D721Med (cell line): ENCODE measurements around the gene PXDN.
"Not testable (repeated sequence)": the region's sequence is repeated elsewhere in the genome, so short reads cannot be mapped to it uniquely, and the experiment has no call there.

Source experiments
- DNase-seq: peaks from one replicate; pipeline ENCODE4 v3.0.0; 2011; ENCODE audit warnings: low spot score; ENCODE audit not compliant: insufficient read length
- FAIRE-seq: peaks from 2 replicates; lab custom pipeline; 2011; peaks lifted over from hg19 to GRCh38; lab: Jason Lieb, UNC
- TF ChIP-seq, protein P1 (sequence below): IDR thresholded peaks from 2 replicates; pipeline ENCODE4 v1.5.1; 2012; ENCODE audit warnings: mild to moderate bottlenecking, control low read depth; ENCODE audit not compliant: insufficient read depth; ENCODE audit errors: missing control alignments

Gene PXDN

DNA sequence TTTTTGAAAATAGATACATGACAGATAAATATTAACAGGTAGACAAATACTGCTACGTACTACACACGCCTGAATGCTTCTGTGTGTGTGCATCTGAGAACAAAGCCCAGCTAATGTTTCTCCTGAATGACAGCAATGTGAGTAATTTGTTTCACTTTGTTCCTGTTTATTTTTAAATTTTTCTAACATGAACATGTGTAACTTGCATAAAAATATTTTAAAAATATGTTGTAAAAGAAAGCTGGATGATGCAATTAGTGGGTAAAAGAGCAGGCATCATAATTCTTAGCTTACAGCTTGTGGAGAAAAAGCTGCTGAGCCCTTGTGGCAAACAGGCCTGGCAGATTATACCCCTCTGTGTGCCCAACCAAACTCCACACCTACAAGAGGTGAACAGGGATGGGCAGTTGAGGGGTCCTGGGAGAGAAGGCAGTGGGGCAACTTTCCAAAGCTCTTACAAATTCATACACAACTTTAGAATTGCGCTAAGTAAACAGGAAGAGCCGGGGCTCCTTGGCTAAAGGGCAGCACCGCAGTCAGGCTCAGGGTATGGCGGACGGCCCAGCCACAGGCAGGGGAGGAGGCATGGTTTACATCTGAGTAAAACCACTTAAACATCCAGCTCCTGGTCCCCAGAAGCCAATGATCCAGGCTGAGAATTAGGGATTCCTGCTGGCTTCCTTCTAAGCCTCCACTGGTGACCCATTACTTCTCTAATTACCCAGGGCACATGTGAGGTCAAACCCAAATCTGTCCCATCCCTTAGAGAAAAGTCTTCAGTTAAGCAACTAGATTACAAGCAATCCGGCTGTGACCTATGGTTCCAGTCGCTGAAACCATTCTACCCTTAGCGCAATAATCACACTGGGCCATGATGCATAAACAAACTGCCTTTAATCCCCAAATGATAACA lies 14.0 kb downstream of the PXDN start:
- FAIRE-seq = no peak
- DNase-seq = no peak
- TF ChIP-seq, protein P1, sequence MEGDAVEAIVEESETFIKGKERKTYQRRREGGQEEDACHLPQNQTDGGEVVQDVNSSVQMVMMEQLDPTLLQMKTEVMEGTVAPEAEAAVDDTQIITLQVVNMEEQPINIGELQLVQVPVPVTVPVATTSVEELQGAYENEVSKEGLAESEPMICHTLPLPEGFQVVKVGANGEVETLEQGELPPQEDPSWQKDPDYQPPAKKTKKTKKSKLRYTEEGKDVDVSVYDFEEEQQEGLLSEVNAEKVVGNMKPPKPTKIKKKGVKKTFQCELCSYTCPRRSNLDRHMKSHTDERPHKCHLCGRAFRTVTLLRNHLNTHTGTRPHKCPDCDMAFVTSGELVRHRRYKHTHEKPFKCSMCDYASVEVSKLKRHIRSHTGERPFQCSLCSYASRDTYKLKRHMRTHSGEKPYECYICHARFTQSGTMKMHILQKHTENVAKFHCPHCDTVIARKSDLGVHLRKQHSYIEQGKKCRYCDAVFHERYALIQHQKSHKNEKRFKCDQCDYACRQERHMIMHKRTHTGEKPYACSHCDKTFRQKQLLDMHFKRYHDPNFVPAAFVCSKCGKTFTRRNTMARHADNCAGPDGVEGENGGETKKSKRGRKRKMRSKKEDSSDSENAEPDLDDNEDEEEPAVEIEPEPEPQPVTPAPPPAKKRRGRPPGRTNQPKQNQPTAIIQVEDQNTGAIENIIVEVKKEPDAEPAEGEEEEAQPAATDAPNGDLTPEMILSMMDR = no peak

DNA sequence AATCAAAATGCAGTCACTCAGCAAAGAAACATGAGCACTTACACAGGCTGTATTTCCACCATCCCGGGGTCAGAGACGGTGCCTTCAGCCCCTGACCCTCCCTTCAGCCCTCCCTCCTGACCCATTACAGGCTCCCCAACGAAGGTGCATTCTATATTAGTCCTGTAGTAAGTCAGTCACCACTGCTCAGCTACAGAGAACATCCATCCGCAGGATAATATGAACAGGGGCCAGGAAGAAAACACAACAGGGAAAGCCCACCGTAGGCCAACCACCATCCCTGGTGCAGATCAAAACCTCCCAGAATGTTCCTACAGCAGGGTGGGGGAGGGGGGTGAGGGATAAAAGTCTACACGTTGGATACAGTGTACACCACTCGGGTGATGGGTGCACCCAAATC lies 15.1 kb downstream of the PXDN start:
- DNase-seq = no peak
- FAIRE-seq = no peak
- TF ChIP-seq, protein P1 = no peak

DNA sequence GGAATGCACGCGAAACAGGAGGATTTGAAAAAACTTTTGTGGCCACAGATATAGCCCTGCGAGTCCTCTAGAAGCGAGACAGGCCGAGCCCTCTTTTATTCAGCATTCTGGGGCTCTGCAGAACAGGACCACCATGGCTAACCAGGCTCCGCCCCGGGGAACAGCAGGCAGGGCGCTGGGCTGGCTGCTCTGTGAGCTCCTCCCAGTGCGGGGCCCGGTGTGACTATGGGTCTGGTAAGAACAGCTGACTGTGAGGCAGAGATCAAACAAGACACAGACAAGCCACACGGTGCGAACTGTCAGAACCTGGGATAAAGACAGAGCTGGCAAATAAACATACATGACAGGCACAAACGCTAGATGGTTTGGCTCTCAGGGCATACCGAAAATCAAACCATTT lies 15.5 kb downstream of the PXDN start:
- TF ChIP-seq, protein P1 = no peak
- no peak for FAIRE-seq
- DNase-seq = no peak

DNA sequence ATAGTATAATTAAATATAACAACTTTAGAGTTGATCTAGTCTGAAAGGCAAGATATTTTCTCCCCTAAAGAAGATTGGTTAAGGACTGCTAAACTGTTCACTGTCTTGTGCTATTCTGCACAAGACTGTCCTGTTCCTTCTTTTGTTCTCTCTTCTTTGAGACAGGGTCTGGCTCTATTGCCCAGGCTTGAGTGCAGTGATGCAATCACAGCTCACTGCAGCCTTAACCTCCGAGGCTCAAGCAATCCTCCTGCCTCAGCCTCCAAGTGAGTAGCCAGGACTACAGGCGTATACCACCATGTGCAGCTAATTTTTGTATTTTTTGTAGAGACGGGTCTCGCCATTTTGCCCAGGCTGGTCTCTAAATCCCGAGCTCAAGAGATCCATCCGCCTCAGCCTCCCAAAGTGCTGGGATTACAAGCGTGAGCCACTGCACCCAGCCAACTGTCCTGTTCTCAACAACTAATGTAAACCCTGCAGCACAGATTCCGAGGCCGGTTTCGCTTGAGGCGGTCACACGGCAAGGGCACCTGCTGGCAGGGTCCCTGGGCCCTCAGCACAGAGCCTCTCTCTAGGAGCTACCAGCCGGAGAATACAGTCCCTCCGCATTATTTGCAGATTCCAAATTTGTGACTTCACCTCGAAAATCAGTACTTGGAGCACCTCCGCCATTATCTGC lies 16.4 kb downstream of the PXDN start:
- DNase-seq (no peak), FAIRE-seq (no peak)
- TF ChIP-seq, protein P1 = no peak

DNA sequence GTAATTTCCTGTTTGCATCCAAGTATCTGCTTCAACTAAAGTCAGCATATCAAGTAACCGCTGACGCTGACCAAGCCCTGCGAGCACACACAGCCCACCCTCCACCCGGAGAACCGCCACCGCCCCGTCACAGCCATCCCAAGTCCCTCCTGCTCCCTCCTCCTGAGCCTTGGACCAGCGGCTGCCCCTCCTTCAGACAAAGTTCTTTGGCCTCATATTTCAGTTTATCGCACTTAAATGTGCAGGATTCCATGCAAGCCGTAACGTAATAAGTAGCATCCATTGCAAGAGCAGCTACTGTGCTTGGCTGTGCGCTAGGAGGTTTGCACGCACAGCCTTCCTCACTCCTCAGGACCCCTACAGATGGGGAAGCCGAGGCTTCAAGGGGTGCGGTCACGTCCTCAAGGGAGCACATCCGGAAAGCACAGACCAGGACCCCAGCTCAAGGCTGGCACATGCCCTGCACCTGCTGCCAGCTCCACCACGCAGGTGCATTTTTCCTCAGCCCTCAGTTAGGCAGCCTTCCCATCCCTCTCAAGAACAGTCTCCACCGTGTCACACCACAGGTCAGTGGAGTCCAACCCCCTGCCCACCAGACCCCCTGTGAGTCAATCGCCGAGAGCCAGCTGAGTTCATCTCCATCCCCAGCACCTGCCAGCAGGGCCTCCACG lies 17.1 kb downstream of the PXDN start:
- no peak for DNase-seq
- no peak for FAIRE-seq
- TF ChIP-seq, protein P1 = no peak

DNA sequence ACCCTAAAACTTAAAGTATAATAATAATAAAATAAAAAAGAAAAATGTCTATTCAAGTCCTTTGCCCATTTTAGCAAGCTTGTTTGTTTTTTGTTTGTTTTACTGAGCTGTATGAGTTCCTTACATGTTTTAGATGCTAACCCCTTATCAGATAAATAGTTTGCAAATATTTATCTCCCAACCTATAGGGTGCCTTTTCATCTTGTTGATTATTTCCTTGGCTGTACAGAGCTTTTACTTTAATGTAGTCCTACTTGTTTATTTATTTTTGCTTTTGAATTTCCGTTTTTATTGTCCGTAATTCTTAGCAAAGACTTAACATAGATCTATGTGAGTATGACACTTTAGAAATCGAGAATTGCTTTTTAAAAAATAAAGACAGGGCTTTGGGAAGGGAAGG lies 17.8 kb downstream of the PXDN start:
- TF ChIP-seq, protein P1 = no peak
- FAIRE-seq (no peak), DNase-seq (no peak)

DNA sequence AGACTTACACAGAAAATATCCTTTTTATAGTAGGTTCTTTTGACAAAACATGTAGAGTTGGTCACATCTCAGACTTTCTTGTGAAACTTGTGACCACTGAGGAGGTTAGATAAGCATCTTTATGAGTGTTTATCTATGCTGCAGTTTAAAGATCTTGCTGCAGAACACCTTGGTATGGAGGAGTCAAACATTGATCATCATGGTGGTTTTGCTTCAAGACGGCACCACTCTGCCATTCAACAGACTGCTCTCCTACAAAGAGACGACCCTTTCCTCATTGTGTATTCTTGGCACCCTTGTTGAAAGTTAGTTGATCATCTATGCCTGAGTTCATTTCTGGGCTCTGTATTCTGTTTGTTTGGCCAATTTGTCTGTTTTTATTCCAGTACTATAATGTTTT lies 20.0 kb downstream of the PXDN start:
- not testable (repeated sequence) for FAIRE-seq, DNase-seq
